Measurements from ENCODE around the gene OR10A5.
"Not testable (repeated sequence)": the region's sequence is repeated elsewhere in the genome, so short reads cannot be mapped to it uniquely, and the experiment has no call there.

OR10A5 gene

DNA sequence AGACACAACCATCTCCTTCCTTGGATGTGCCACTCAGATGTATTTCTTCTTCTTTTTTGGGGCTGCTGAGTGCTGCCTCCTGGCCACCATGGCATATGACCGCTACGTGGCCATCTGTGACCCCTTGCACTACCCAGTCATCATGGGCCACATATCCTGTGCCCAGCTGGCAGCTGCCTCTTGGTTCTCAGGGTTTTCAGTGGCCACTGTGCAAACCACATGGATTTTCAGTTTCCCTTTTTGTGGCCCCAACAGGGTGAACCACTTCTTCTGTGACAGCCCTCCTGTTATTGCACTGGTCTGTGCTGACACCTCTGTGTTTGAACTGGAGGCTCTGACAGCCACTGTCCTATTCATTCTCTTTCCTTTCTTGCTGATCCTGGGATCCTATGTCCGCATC lies 31.4 kb downstream of the OR10A5 start:
- no peak for DNase-seq

DNA sequence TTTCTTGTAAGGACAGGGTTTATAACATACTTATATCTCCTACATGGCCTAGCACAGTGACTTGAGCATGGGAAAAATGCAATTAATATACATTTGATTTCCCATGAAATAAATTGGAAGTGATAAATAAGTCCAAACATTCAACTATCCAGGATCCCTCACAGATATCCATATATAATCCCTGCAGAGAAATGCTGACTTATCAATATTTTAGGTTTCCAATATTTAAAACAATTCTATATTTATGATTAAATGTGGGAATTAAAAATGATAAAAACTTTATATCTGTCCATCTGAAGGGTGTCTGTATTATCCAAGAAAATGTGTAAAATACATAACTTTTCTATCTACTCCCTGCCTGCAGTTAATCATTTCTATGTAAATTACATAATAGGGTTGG lies 37.3 kb downstream of the OR10A5 start:
- no peak for DNase-seq

DNA sequence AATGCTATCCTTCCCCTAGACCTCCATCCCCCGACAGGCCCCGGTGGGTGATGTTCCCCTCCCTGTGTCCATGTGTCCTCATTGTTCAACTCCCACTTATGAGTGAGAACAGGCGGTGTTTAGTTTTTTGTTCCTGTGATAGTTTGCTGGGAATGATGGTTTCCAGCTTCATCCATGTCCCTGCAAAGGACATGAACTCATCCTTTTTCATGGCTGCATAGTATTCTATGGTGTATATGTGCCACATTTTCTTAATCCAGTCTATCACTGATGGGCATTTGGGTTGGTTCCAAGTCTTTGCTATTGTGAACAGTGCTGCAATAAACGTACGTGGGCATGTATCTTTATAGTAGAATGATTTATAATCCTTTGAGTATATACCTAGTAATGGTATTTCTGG lies 42.2 kb downstream of the OR10A5 start:
- not testable (repeated sequence) for DNase-seq

DNA sequence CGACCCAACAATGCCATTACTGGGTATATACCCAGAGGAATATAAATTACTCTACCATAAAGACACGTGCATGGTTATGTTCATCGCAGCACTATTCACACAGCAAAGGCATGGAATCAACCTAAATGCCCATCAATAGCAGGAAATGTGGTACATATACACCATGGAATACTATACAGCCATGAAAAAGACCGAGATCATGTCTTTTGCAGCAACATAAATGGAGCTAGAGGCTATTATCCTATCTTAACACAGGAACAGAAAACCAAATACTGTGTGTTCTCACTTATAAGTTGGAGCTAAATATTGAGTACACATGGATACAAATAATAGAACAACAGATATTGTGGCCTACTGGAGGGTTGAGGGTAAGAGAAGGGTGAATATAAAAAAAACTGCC lies 43.3 kb downstream of the OR10A5 start:
- no peak for DNase-seq

DNA sequence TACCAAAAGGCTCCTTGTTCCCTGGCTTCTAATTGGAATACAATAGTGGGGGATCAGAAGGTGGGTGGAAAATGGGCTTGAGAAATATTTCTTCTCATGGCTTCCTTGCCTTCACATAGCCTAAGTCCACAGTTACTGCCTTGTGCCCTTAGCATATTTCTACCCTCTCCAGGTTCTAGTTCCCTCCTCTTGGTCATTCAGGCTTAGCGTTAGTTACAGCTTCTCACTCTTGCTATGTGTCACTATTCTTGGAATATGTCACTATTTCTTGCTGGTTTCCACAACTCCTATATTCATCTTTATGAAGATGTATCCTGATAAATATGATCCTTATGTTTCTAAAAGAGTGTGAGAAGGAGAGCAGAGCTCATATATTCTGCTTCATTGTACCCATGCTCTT lies 44.4 kb downstream of the OR10A5 start:
- no peak for DNase-seq

DNA sequence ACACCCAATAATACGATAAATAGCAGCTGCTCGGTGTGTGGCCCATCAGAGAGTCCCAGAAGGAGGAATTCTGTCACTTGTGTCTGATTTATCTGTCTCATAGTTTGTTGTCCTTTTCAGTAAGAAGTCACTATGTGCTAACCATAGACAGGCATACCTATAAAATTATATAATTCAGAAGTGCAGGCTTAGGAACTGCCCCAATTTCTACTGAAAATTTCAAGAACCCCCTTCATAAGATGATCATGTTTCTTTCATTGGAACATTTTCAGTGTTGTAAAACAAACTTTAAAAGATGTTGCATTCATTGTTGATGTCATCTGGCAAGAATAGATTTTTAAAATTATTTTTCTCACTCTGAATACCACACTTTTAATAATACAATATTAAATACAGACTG lies 46.9 kb downstream of the OR10A5 start, which contains the start of gene OR2D2:
TSS of gene OR2D2 (minus strand) at position 101 of the 400 bp plus-strand sequence. CDS start at position 101, 0 bp downstream.
- DNase-seq, result no peak

DNA sequence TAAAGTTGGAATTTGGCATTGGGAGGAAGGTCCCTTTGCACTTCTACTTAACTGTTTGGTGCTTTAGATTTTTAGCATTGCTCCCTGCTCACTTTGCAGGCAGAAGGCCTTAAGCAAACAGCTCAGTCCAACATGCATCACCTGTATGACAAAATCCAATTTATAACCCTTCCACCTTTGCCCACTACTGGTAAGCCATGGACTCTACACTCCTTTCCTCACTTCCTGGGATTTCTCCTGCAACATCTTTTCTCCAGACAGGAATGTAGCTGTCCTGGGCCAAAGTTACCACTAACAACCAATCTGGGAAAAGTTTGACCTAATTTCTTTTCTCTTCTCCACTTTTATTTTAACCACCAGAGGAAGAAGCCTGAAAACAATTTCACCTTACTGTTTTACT lies 48.6 kb downstream of the OR10A5 start:
- DNase-seq, result no peak

DNA sequence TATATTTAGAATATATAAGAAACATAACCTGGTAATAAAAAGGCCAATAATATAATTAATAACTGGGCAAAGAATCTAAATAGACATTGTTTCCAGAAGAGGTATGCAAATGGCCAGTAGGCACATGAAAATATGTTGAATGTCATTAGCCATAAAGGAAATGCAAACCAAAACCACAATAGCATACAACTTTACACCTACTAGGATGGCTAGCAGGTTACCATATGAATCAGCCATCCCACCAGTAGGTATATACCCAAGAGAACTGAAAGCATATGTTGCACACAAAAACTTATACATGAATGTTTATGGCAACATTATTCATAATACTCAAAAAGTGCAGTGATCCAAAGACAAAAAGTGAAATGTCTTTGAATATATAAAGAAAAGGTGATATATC lies 49.5 kb downstream of the OR10A5 start:
- no peak for DNase-seq
